SH-SY5Y (cell line): ENCODE measurements around the gene PPA2.

Source experiments
- GATA2 ChIP-seq: IDR thresholded peaks from 2 replicates; pipeline ENCODE4 v1.6.1; 2011; ENCODE audit warnings: mild to moderate bottlenecking, low read depth, low read length
- GATA3 ChIP-seq: IDR thresholded peaks from 2 replicates; pipeline ENCODE4 v1.6.1; 2011; ENCODE audit warnings: low read depth, mild to moderate bottlenecking, low read length, moderate library complexity

GRCh38 chr4:105373324-105373723, 100.5 kb downstream of the PPA2 start:
- TF ChIP-seq GATA3 (no peak), GATA2 (no peak)
